ENCODE measurements around the gene ELOVL6.
"Not testable (repeated sequence)": the region's sequence is repeated elsewhere in the genome, so short reads cannot be mapped to it uniquely, and the experiment has no call there.

ELOVL6 gene

GRCh38 chr4:110071466-110071865 is 126.9 kb downstream of the ELOVL6 start:
- DNase-seq = no peak

- DNase-seq = no peak
Observed at GRCh38 chr4:110068248-110068647, 130.2 kb downstream of the ELOVL6 start.

- DNase-seq = no peak
Observed at GRCh38 chr4:110064934-110065333, 133.5 kb downstream of the ELOVL6 start.

- DNase-seq = no peak
Observed at GRCh38 chr4:110064295-110064694, 134.1 kb downstream of the ELOVL6 start.

DNA sequence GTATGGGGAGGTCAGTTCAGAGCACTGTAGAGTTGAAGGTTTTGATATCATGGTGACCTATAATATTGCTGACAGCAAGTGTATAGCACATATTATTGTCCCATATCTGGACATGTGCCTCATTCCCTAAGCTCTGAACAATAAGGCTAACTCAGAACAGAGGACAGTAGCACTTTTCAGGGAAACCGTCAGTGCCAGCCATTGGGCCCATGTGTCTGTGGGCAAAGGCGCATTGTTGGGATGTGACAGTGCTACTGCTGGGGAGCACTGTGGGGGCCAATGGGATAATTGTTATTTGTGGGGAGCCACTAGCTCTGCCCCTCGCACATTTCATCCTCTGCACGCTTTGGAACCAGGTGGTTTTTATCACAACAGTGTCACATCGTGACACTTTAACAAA is 136.2 kb downstream of the ELOVL6 start:
- no peak for DNase-seq

- DNase-seq = no peak
Observed at GRCh38 chr4:110061076-110061475, 137.3 kb downstream of the ELOVL6 start.

GRCh38 chr4:110059556-110060191 is 138.7 kb downstream of the ELOVL6 start:
- no peak for DNase-seq

DNA sequence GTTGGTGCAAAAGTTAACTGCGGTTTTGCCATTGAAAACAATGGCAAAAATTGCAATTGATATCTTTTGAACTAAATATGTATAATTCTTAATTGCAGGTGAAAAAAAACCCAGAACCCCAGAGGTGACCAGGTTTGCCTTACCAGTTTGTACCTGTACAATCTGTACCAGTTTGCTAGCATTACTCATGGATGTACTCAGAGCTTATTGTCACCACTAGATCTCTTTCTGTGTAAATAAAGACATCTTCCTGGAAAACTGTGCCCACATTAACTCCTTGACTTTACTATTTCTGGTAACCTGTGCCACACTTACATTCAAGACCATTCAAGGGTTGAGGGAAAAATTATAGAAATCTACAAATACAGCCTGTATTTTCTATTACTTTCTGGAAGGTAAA is 139.7 kb downstream of the ELOVL6 start:
- DNase-seq = no peak

GRCh38 chr4:110055158-110055768 is 143.2 kb downstream of the ELOVL6 start:
- DNase-seq = peak in 1 of 2 experiments; percentile 25

- peak; percentile 57 to 59 for DNase-seq
Observed at GRCh38 chr4:110049951-110050925, 148.2 kb downstream of the ELOVL6 start.

- no peak for DNase-seq
Observed at GRCh38 chr4:110046588-110047049, 151.8 kb downstream of the ELOVL6 start.

DNA sequence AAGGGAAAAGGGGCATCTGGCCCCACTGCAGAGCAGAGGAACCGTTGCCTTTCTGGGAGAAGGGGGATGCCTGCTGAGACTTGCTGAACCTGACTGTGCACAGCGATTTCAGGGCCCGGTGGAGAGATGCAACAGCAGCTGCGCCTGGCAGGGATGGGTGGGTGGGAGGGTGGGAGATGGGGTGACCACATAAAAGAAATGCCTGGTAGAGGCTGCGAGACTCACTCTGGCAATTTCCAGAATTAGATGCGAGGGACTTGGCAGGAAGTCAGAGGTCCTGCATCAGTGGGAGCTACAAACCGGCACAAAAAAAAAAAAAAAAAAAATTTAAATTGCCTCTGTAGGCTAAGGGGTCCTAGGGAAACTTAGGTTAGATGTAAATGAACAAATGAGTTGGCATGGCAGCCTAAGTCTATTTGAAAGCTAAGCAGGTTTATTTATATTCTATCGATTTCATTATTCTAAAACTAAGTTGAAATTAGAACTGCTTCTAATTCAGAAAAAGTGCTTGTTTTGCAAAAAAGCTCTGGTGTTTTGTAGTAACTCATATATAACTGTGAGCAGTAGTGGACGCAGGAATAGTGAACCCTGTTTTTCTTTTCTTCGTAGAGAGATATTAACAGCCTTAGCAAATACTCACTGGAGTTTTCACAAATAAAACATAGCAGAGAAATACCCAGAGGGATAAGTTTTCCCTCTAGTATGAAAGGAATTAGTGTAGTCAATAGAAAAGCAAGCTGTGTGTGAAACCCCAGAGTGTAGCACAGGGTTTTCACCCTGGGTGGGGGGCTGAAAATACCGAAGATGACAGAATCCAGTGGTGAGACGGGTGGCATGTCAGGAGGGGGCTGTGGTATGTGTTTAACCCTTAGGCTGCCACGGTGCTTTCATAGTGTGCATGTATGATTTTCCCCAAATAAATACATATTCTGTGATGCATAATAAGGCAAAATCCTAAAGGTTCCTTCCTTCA is 155.6 kb downstream of the ELOVL6 start:
- no peak for DNase-seq

DNA sequence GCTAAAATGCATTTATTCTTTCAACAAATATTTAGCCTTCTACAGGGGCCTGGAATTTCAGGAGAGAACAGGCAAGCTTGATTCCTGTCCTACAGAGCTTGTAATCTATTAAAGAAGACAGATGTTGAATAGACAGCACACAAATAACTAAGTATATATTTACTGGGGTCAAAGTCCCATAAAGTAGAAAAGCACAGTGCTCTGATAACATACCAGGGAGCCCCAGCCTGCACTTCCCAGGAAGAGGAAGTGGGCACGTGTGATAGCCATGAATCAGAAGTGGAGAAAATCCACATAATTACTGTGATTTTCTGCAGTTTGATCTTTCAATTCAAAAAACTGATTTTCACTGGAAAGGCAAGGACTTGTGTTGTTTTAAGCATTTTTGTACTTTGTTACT is 156.7 kb downstream of the ELOVL6 start:
- no peak for DNase-seq

GRCh38 chr4:110039164-110039563 is 159.3 kb downstream of the ELOVL6 start:
- DNase-seq = not testable (repeated sequence)

DNA sequence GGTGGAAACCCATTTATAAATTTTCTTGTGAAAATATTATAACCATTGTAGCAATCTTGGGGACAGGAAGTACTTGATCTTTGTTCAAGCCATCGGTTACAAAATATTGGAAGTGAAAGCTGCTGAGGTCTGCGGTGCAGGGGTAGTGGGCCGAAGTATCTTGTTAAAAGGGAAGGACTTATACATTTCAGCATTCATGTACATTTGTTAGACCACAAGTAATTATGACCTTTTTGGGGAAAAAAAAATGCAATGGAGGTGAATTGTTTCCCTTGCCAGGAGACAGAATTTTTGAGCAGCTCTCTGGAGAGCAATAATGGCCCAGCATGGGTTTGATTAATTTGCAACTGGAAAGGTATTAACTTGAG is 164.4 kb downstream of the ELOVL6 start:
- no peak for DNase-seq

GRCh38 chr4:110033355-110034025 is 164.9 kb downstream of the ELOVL6 start:
- DNase-seq = no peak

GRCh38 chr4:110032603-110033002 is 165.8 kb downstream of the ELOVL6 start:
- no peak for DNase-seq

DNA sequence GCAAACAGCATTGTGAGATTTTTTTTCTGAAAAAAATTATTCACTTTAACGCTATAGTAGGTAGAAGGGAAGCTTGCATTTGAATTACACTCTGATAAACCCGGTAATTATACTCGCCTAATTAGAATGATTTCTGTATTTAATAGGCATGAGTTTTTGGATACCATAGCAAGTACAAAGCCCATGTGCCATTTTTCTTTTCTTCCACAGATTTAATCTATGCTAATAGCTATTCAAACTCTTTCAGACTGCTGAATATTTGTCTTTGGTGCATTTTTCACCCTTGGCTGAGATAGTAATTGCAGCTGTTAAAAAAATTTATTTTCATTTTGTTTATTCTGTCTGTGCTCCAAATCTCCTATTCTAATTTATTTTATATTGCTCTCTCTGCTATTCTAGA is 172.7 kb downstream of the ELOVL6 start:
- DNase-seq = no peak

DNA sequence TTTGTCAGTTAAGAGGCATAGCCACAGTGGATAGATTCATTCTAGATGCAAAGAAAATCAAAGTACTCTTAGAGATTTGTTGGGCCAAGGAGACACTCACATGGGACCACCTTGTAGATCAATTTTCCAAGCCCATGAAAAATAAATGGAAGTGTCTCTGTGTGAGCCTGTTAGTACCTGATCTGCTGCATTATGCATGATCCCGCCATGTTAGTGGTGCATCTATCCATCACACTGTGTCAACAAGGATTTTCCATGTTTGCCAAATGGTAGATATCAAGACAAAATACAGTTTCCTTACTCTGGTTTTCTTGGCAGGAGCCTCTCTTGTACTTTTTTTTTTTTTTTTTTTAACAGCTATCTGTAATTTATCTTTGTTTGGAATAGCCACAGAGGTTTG is 173.4 kb downstream of the ELOVL6 start:
- no peak for DNase-seq

DNA sequence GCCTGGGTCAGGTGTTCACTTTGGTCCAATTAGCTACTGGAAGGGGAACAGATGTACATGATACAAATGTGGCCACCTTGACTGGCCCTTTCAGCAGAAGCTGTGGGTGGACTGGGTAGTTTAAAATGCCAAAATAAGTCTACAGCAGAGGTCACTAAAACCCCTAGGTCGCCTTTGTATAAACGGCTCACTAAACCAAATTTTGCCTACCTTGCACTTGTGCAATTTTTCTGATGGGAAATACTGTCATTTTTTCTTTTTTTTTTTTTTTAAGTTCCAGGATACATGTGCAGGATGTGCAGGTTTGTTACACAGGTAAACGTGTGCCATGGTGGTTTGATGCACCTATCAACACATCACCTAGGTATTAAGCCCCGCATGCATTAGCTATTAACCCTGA is 176.0 kb downstream of the ELOVL6 start:
- DNase-seq = no peak

DNA sequence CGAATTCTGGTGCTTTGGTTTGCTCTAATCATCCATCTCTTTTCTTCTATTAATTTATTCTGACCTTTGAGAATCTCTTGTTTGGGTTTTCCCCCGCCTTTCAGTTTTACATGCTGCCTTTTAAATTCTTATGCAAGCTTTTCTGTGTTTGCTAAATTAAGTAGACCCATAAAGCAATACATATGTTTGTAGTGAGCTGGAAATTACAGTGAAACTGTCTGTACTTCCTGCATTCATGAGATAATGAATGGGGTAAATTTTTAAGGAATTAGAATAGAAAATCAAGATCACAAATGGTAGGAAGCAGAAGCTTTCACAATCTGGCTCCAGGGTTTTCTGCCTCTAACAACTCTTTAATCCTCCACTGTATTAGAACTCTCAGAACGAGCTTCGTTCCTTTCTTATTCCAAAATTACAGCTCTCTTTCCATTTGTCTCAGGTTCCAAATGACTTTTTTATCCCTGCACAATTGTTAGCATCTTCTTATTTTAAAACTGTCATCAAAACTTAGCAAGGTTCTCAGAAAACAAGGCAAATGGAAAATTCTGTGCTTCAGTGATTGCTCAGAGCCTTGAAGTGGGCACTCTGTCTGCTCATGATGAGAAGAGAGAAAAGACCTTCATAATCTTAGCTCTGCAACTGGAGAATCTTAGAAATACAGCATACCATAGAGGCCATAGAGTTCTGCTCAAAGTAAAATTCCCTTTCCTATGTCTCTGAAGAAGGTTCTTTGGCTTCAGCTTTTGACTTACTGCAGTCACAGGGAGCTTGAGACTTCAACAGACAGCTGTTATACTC is 177.6 kb downstream of the ELOVL6 start:
- DNase-seq = no peak
